ENCODE data around the gene APLNR.
A peak's percentile ranks its signal among the peaks of the same experiment; 100 is the strongest.

- 0 out of 2 replicates have a peak, but pooled peaks have one; percentile 11 for TF ChIP-seq SMC3 (IDR thresholded peaks at IDR 0.05; ENCODE audit: low read depth, low read length)
- no peak for TF ChIP-seq USF2 (IDR thresholded peaks at IDR 0.05; ENCODE audit: low read depth, low read length)
- TF ChIP-seq CTCF (conservative IDR thresholded peaks at IDR 0.05; ENCODE audit: low read depth, low read length): peak; percentile 38
- TF ChIP-seq POLR2A (IDR thresholded peaks at IDR 0.05; ENCODE audit: low read depth, low read length): no peak
- TF ChIP-seq BHLHE40 (IDR thresholded peaks at IDR 0.05; ENCODE audit: low read depth, low read length): no peak
Observed at GRCh38 chr11:57205041-57205641, 31.9 kb downstream of the APLNR start.

All from IMR-90 (cell line).